Mucosa of stomach (tissue), 1 donor: Measurements from ENCODE around the gene SREBF2.

Experiments used
- H3K27me3 ChIP-seq: one replicate; pipeline ENCODE4 v1.7.0; 2013; ENCODE audit warnings: mild to moderate bottlenecking, low read length; ENCODE audit not compliant: control insufficient read depth, insufficient read depth
- H3K36me3 ChIP-seq: one replicate; pipeline ENCODE4 v1.7.0; 2013; ENCODE audit warnings: low read length; ENCODE audit not compliant: control insufficient read depth, insufficient read depth
- H3K4me1 ChIP-seq: one replicate; pipeline ENCODE4 v1.7.0; 2013; ENCODE audit warnings: mild to moderate bottlenecking, low read length; ENCODE audit not compliant: control insufficient read depth, insufficient read depth
- H3K4me3 ChIP-seq: one replicate; pipeline ENCODE4 v1.7.0; 2013; ENCODE audit warnings: low read length
- H3K9ac ChIP-seq: one replicate; pipeline ENCODE4 v1.7.0; 2013; ENCODE audit warnings: mild to moderate bottlenecking, low read length, moderate library complexity
- H3K9me3 ChIP-seq: one replicate; pipeline ENCODE4 v1.7.0; 2013; ENCODE audit warnings: mild to moderate bottlenecking, low read length, moderate library complexity; ENCODE audit not compliant: control insufficient read depth
- donor health status: Pancreatic carcinoma.

Gene SREBF2

DNA sequence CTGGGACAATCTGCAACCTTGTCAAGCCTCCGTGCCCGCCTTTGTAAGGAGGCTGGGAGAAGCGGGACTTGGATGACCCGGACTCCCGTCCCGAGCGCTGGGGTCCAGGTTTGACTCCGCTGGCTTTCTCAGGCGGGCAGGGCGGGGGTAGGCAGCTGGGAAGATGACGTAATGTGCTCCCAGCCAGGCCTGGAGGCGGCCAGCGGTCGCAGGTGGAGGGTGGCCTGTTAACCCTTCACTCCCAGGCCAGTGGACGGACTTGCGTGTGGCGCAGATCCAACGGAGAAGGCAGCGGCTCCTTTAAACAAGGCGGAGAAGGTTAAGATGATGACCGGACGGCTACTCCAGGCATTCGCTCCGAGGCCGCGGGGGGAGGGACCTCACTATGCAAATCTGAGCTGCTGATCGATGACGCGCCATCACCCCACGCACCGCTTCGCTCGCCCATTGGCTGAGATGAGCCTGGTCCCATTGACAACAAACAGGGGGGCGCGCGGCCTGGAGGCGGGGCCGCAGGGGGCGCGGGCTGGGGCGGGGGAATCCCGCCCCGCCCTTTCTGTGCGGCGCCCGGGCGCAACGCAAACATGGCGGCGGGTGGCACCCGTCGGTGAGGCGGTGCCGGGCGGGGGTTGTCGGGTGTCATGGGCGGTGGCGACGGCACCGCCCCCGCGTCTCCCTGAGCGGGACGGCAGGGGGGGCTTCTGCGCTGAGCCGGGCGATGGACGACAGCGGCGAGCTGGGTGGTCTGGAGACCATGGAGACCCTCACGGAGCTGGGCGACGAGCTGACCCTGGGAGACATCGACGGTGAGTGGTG, at the start of gene SREBF2:
SREBF2 (plus strand) TSS at position 553 of the 816 bp plus-strand sequence; CDS start at position 719, 166 bp downstream.
- H3K4me1 ChIP-seq, result peaks cover 35% of the 10 kb centered on the region
- H3K27me3 ChIP-seq, result no peaks in the 10 kb centered on the region
- H3K9me3 ChIP-seq, result no peaks in the 10 kb centered on the region
- H3K4me3 ChIP-seq, result peak within 1 kb of the TSS; percentile 51
- H3K36me3 ChIP-seq, result no peaks in the 10 kb centered on the region
- H3K9ac ChIP-seq, result peak within 1 kb of the TSS; percentile 85

- no peak overlapping the region for H3K4me3 ChIP-seq
- H3K9me3 ChIP-seq, result no peaks in the 10 kb centered on the region
- H3K27me3 ChIP-seq, result no peaks in the 10 kb centered on the region
- H3K36me3 ChIP-seq, result no peaks in the 10 kb centered on the region
- no peak overlapping the region for H3K9ac ChIP-seq
- no peaks in the 10 kb centered on the region for H3K4me1 ChIP-seq
Observed at GRCh38 chr22:41787331-41787730, 45.6 kb upstream of the SREBF2 start.

GRCh38 chr22:41793871-41794270, 39.0 kb upstream of the SREBF2 start:
- Histone ChIP-seq H3K9me3 (no peaks in the 10 kb centered on the region), H3K27me3 (no peaks in the 10 kb centered on the region), H3K9ac (no peak overlapping the region), H3K4me3 (no peak overlapping the region), H3K4me1 (no peaks in the 10 kb centered on the region), H3K36me3 (no peaks in the 10 kb centered on the region)

GRCh38 chr22:41798736-41799135, 34.2 kb upstream of the SREBF2 start:
- H3K9me3 ChIP-seq, result no peaks in the 10 kb centered on the region
- no peak overlapping the region for H3K9ac ChIP-seq
- H3K27me3 ChIP-seq, result no peaks in the 10 kb centered on the region
- peaks cover 22% of the 10 kb centered on the region for H3K4me1 ChIP-seq
- no peaks in the 10 kb centered on the region for H3K36me3 ChIP-seq
- no peak overlapping the region for H3K4me3 ChIP-seq

GRCh38 chr22:41799486-41800347, 33.2 kb upstream of the SREBF2 start:
- Histone ChIP-seq H3K4me3 (peak overlapping the region; percentile 89), H3K4me1 (peaks cover 22% of the 10 kb centered on the region), H3K36me3 (no peaks in the 10 kb centered on the region), H3K9me3 (no peaks in the 10 kb centered on the region), H3K27me3 (no peaks in the 10 kb centered on the region), H3K9ac (peak overlapping the region; percentile 91)

DNA sequence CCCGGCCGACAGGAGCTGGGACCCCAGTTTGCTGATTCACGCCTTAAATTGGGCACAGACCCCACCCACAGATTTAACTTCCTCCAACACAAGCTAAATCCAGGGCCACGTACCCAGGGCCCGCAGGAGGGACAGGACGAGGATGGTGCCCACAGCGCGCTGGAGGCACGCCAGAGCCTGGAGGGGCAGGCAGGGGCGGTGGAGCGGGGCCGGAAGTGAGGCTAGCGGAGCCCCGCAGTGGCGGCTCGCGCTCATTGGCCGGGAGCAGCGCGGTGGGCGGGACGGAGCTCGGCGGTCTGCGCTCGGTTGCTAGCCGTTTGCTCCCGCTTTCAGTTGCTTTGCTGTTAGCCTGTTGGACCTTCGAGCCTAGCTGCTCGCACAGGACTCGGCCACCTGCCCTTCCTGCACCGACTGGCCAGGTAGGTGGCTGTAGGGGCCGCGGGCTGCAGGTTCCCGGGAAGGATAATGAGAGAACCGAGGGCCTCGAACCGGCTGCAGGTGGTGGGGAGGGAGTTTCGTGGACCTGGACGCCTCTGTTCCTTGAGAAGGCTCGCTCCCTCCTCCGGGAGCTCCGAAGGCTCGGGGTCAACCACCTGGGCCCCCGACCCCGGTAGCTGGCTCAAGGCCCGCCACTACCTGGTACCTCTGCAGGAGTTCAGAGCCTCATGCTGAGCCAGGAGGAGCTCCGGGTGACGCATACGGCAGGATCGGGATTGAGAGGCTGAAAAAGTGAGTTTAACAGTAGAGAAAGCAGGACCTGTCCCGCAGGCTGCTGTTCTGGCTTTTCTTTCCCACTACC, 32.4 kb upstream of the SREBF2 start, which contains the start of gene CCDC134:
CCDC134 (plus strand) TSS at position 332 of the 799 bp plus-strand sequence. CDS start 8,212 bp downstream, outside the sequence.
- peak within 1 kb of the TSS; percentile 91 for H3K9ac ChIP-seq
- H3K36me3 ChIP-seq, result no peaks in the 10 kb centered on the region
- peaks cover 22% of the 10 kb centered on the region for H3K4me1 ChIP-seq
- no peaks in the 10 kb centered on the region for H3K9me3 ChIP-seq
- H3K27me3 ChIP-seq, result no peaks in the 10 kb centered on the region
- peak within 1 kb of the TSS; percentile 89 for H3K4me3 ChIP-seq

DNA sequence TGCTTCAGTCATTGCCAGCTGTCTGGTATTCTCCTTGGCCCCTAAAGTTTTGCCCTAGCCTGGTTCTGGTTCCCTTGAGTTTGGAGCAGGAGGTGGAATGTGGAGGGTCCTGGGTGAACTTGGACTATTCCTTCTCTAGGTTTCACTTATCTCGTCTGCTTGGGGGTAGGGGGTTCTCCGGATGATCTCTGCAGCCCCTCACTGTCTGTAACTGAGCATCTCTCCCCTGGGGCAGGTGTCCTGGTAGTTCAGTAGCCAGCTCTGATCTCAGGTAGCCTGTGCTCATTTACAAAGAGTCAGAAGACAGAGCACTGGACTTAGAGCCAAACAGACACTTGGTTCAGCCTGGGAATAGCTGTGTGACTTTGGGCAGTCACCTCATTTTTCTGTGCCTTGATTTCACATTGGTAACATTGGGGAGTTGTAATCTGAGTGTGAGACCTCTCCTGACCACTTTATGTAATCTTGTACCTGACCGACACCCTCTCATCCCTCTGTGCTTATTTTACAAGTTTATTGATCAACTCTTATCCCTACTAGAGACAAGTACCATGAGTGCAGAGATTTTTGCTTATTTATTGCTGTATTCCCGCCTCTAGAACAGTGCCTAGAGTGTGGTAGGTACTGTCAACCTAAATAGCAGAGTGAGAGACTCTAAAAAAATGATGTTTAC, 31.6 kb upstream of the SREBF2 start:
- Histone ChIP-seq H3K27me3 (no peaks in the 10 kb centered on the region), H3K9ac (peak overlapping the region; percentile 91), H3K36me3 (no peaks in the 10 kb centered on the region), H3K9me3 (no peaks in the 10 kb centered on the region), H3K4me1 (peaks cover 22% of the 10 kb centered on the region), H3K4me3 (peak overlapping the region; percentile 89)

DNA sequence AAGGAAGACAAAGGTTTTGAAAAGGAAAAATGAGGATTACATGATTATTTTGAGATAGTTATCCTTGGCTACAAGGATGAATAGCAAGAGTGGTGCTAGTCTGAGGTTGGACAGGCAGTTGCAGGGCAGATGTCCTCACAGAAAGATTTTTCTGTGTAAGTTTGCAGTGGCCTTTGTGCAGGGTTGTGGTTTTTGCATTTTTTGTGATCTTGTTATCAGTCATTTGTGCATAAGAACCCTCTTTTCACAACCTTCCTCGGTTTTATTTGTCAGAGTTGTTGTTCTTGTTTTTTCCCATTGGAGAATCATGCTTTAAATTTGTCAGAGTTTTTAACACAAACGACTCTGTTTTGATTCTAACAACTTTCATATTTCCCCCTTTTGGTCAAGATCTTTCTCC, 31.0 kb upstream of the SREBF2 start:
- peak overlapping the region; percentile 91 for H3K9ac ChIP-seq
- H3K4me3 ChIP-seq, result peak overlapping the region; percentile 89

DNA sequence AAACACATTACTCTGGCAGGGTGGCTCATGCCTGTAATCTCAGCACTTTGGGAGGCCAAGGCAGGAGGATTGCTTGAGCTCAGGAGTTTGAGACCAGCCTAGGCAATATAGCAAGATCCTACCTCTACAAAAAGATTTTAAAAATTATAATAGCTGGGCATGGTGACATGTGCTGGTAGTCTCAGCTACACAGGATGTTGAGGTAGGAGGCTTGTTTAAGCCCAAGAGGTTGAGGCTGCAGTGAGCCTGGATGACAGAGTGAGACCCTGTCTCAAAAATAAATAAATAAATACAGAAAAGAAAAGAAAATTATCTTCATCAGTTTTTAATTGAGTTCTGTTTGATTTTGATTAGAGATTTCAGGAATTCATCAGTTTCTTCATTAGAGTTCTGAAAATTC, 27.3 kb upstream of the SREBF2 start:
- Histone ChIP-seq H3K9ac (no peak overlapping the region), H3K9me3 (no peaks in the 10 kb centered on the region), H3K27me3 (no peaks in the 10 kb centered on the region), H3K4me3 (no peak overlapping the region), H3K36me3 (no peaks in the 10 kb centered on the region), H3K4me1 (peaks cover 13% of the 10 kb centered on the region)

More for the DNA sequence above, 31.0 kb upstream of the SREBF2 start:
- H3K4me1 ChIP-seq, result peaks cover 22% of the 10 kb centered on the region
- no peaks in the 10 kb centered on the region for H3K9me3 ChIP-seq
- H3K36me3 ChIP-seq, result no peaks in the 10 kb centered on the region
- no peaks in the 10 kb centered on the region for H3K27me3 ChIP-seq

GRCh38 chr22:41808400-41808799, 24.5 kb upstream of the SREBF2 start:
- Histone ChIP-seq H3K36me3 (no peaks in the 10 kb centered on the region), H3K4me3 (no peak overlapping the region), H3K4me1 (no peaks in the 10 kb centered on the region), H3K27me3 (no peaks in the 10 kb centered on the region), H3K9ac (no peak overlapping the region), H3K9me3 (no peaks in the 10 kb centered on the region)

GRCh38 chr22:41810022-41810421, 22.9 kb upstream of the SREBF2 start:
- no peaks in the 10 kb centered on the region for H3K36me3 ChIP-seq

More at GRCh38 chr22:41810022-41810421, 22.9 kb upstream of the SREBF2 start:
- no peaks in the 10 kb centered on the region for H3K4me1 ChIP-seq
- H3K9ac ChIP-seq, result no peak overlapping the region
- H3K4me3 ChIP-seq, result no peak overlapping the region
- H3K27me3 ChIP-seq, result no peaks in the 10 kb centered on the region
- H3K9me3 ChIP-seq, result no peaks in the 10 kb centered on the region
